DOHH2 (cell line): Measurements from ENCODE around the gene ITPR1.

Experiments used
- CTCF ChIP-seq: fragments of 200-600 bp; sonication (generic); IDR thresholded peaks from one replicate; pipeline ENCODE4 v1.5.1; 2014; ENCODE audit warnings: antibody characterized with exemption, mild to moderate bottlenecking, low read depth, low read length; ENCODE audit not compliant: poor library complexity, severe bottlenecking
- EZH2phosphoT487 ChIP-seq: fragments of 200-600 bp; sonication (generic); IDR thresholded peaks from 2 replicates; pipeline ENCODE4 v1.6.1; 2017; ENCODE audit warnings: borderline replicate concordance, mild to moderate bottlenecking, antibody characterized with exemption, low read length, moderate library complexity, mixed read lengths

- TF ChIP-seq CTCF: no peak
- no peak for TF ChIP-seq EZH2phosphoT487
Measured at GRCh38 chr3:4493014-4493940, at the start of gene ITPR1.
